SK-N-SH (cell line): ENCODE measurements around the gene CDR2. TPM values are rescaled to one million over a fixed set of nuclear protein-coding genes. Genes with fewer than 3 reads are reported as not detected.

Source experiments
- CTCF ChIA-PET: fragments of 300-600, 350-600 bp; formaldehyde crosslinking; extraction: SDS; loops from one replicate; lab custom pipeline; 2021; lab: Yijun Ruan, JAX
- POLR2A ChIA-PET: fragments of 350-600 bp; sonication (Branson Sonifier 250); formaldehyde crosslinking; extraction: SDS; loops from one replicate; lab custom pipeline; 2020; ENCODE audit warnings: antibody characterized with exemption, inconsistent platforms; lab: Yijun Ruan, JAX
- DNase-seq: peaks from one replicate; pipeline ENCODE4 v3.0.0; 2012
- H2AFZ ChIP-seq: fragments of 200-600 bp; sonication (generic); 2 replicates; pipeline ENCODE4 v1.8.1; 2016; ENCODE audit warnings: antibody characterized with exemption, mild to moderate bottlenecking, low read depth
- H3F3A ChIP-seq: fragments of 200-600 bp; sonication (generic); replicated peaks from 2 replicates; pipeline ENCODE3; 2016; ENCODE audit warnings: antibody characterized with exemption, mild to moderate bottlenecking; ENCODE audit not compliant: insufficient read depth
- H3K27ac ChIP-seq, 2 experiments: fragments of 200-500 bp in 1 of 2; fragments of 200-600 bp in 1 of 2; sonication (Bioruptor generic) in 1 of 2; sonication (generic), shearing (Covaris generic) in 1 of 2; 2 replicates each; pipeline versions ENCODE4 v1.5.1 to v1.6.1; 2014 to 2016; ENCODE audit warnings: low read depth in 2 of 2, inconsistent platforms in 1 of 2, low read length in 1 of 2, mild to moderate bottlenecking in 1 of 2, mixed read lengths in 1 of 2
- H3K27me3 ChIP-seq: fragments of 200-600 bp; sonication (generic), shearing (Covaris generic); 2 replicates; pipeline ENCODE4 v1.6.1; 2016; ENCODE audit warnings: mixed run types; ENCODE audit not compliant: insufficient read depth
- H3K36me3 ChIP-seq, 2 experiments: fragments of 200-500 bp in 1 of 2; fragments of 200-600 bp in 1 of 2; sonication (Bioruptor generic) in 1 of 2; sonication (generic) in 1 of 2; replicated peaks in 1 of 2; 2 replicates each; pipeline versions ENCODE3 to v1.5.1; 2014 to 2016; ENCODE audit warnings: low read length in 1 of 2, mild to moderate bottlenecking in 1 of 2; ENCODE audit not compliant: insufficient read depth in 2 of 2, control insufficient read depth in 1 of 2
- H3K4me1 ChIP-seq, 2 experiments: fragments of 200-500 bp in 1 of 2; fragments of 200-600 bp in 1 of 2; sonication (Bioruptor generic) in 1 of 2; sonication (generic), shearing (Covaris generic) in 1 of 2; 2 replicates each; pipeline versions ENCODE4 v1.5.1 to v1.6.1; 2014 to 2016; ENCODE audit warnings: low read depth in 1 of 2, low read length in 1 of 2, mixed run types in 1 of 2; ENCODE audit not compliant: insufficient read depth in 2 of 2, control insufficient read depth in 1 of 2
- H3K4me2 ChIP-seq: fragments of 200-600 bp; sonication (generic), shearing (Covaris generic); 2 replicates; pipeline ENCODE4 v1.6.1; 2017; ENCODE audit warnings: mixed run types
- H3K4me3 ChIP-seq, 2 experiments: fragments of 200-500 bp in 1 of 2; fragments of 200-600 bp in 1 of 2; sonication (Bioruptor generic) in 1 of 2; sonication (generic), shearing (Covaris generic) in 1 of 2; 2 replicates each; pipeline versions ENCODE4 v1.5.1 to v1.8.1; 2014 to 2016; ENCODE audit warnings: low read depth in 2 of 2, inconsistent platforms in 1 of 2, low read length in 1 of 2, mild to moderate bottlenecking in 1 of 2, mixed read lengths in 1 of 2, moderate library complexity in 1 of 2
- H3K79me2 ChIP-seq: fragments of 200-600 bp; sonication (generic); 2 replicates; pipeline ENCODE4 v1.8.1; 2017; ENCODE audit warnings: mild to moderate bottlenecking; ENCODE audit not compliant: insufficient read depth
- H3K9ac ChIP-seq: fragments of 200-600 bp; sonication (generic); 2 replicates; pipeline ENCODE4 v1.6.1; 2017; ENCODE audit warnings: mixed run types
- H3K9me2 ChIP-seq: fragments of 200-600 bp; sonication (generic); 2 replicates; pipeline ENCODE4 v1.6.1; 2017; ENCODE audit warnings: mixed run types
- H3K9me3 ChIP-seq: fragments of 200-600 bp; sonication (generic); 2 replicates; pipeline ENCODE4 v1.6.1; 2017; ENCODE audit warnings: mixed run types, mild to moderate bottlenecking, moderate library complexity
- H4K20me1 ChIP-seq: fragments of 200-600 bp; sonication (generic); 2 replicates; pipeline ENCODE4 v1.6.1; 2017; ENCODE audit warnings: mild to moderate bottlenecking, mixed run types; ENCODE audit not compliant: insufficient read depth
- CTCF ChIP-seq: fragments of 200-600 bp; sonication (generic); IDR thresholded peaks from 2 replicates; pipeline ENCODE4 v1.6.1; 2017; ENCODE audit warnings: antibody characterized with exemption, mild to moderate bottlenecking, moderate library complexity
- FOSL2 ChIP-seq: IDR thresholded peaks from 2 replicates; pipeline ENCODE4 v1.4.0; 2012; ENCODE audit warnings: low read depth, mild to moderate bottlenecking, moderate library complexity, borderline replicate concordance
- GATA2 ChIP-seq: sonication (generic); formaldehyde crosslinking; IDR thresholded peaks from 2 replicates; pipeline ENCODE4 v1.5.0; 2020; ENCODE audit warnings: mild to moderate bottlenecking, missing genetic modification reagents
- JUND ChIP-seq: IDR thresholded peaks from 2 replicates; pipeline ENCODE4 v1.4.0; 2012
- MEF2A ChIP-seq: IDR thresholded peaks from 2 replicates; pipeline ENCODE4 v1.4.0; 2012; ENCODE audit warnings: low read depth, borderline replicate concordance
- NFIC ChIP-seq: IDR thresholded peaks from 2 replicates; pipeline ENCODE4 v1.4.0; 2012; ENCODE audit warnings: borderline replicate concordance
- RCOR1 ChIP-seq: fragments of 150-350 bp; IDR thresholded peaks from 2 replicates; pipeline ENCODE4 v1.6.1; 2017; ENCODE audit warnings: antibody characterized with exemption, low read length
- TCF12 ChIP-seq: IDR thresholded peaks from 2 replicates; pipeline ENCODE4 v1.4.0; 2012
- WGBS: methylation state at CpG from one replicate; pipeline ENCODE4 v1.1.6; 2017; ENCODE audit warnings: low lambda C conversion rate; 5-methylcytosine and 5-hydroxymethylcytosine counted together
- polyA plus RNA-seq, 3 experiments: library from polyadenylated mRNA; depleted of rRNA; stranded (reverse); fragments of >200 nt; gene quantifications; 2 replicates each; pipeline ENCODE4 v1.2.3, GENCODE V29; 2012

The CDR2 gene
- polyA plus RNA-seq, 1 of the 3 experiments (the other 2 are of a cell fraction), result 30.3 TPM

DNA sequence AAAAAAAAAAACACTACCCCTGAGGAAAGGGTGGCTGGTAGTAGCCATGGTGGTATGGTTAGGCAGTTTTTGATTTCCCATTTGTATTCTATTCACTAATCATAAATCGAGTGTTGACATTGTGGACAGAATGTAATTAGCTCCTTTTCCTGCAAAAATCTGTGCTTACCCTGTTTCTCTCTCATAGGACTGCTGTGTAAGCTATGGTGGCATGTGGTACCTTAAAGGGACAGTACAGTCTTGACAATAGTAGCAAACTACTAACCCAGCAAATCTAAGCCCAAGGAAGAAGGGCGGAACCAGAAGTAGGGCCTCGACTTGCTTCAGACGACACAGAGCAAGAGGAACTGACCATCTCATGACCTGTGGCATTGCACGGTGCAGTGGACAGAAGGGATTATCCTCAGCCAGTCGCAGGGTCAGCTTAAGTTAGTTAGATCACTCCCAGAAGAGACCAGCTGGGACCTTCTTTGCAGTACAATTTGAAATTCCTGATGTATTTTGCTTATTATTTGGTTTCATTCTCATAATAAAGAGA is 40.9 kb downstream of the CDR2 start (continued):
- no peak for TF ChIP-seq MEF2A
- TF ChIP-seq JUND, result no peak

GRCh38 chr16:22330326-22330725 is 44.1 kb downstream of the CDR2 start:
- Histone ChIP-seq H3K27ac (no peak overlapping the region), H3K9me2 (no peaks in the 10 kb centered on the region), H3K9me3 (no peaks in the 10 kb centered on the region), H3K9ac (no peak overlapping the region), H3F3A (peaks cover 23% of the 10 kb centered on the region), H3K36me3 (peaks cover 19 to 70% of the 10 kb centered on the region in 2 experiments), H3K4me3 (no peak overlapping the region), H2AFZ (no peak overlapping the region), H3K4me2 (no peak overlapping the region), H3K27me3 (no peaks in the 10 kb centered on the region), H3K4me1 (peaks cover 0 to 3% of the 10 kb centered on the region in 2 experiments; a peak in 1 of 4 replicates), H4K20me1 (no peaks in the 10 kb centered on the region), H3K79me2 (peaks cover 10% of the 10 kb centered on the region; the same call in 1 of the 2 replicates)
- POLR2A ChIA-PET, result no interaction called here
- CTCF ChIA-PET, result interaction anchor here (2.9 kb wide), 1 partner anchor 9 kb away, joined by 15 read pairs; no protein-coding TSS in a partner anchor
- WGBS, result 93% methylated on average over 4 of the region's 4 CpGs
- no peak for DNase-seq
- TF ChIP-seq TCF12, result no peak

DNA sequence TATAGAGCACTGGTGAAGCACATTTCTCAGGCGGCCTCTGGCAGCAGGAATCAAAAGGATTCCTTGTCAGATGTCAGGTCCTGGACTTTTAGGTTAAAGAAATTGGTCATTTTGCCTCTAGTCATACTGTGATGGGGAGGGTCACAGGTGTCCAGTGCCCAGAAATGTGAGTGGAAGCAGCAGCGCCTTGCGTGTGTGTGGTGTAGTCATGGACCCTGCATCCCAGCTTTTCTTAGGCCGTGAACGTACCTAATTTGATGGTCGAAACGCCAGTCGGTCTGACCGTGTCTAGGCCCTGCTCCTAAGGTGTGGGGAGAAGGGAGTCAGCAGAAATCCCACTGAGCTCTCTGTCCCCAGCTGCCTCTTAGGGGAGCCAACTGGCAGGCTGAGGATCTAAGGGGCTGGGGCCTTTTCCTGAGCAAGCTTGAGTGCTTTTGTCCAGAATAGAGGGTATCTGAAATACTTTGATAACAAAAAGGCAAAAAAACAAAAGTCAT is 45.2 kb downstream of the CDR2 start:
- no peaks in the 10 kb centered on the region for H3K9me3 ChIP-seq
- peaks cover 8 to 69% of the 10 kb centered on the region in 2 experiments for H3K36me3 ChIP-seq
- H3K27ac ChIP-seq, result no peak overlapping the region
- POLR2A ChIA-PET, result no interaction called here
- peaks cover 0 to 3% of the 10 kb centered on the region in 2 experiments; a peak in 1 of 4 replicates for H3K4me1 ChIP-seq
- 0 out of 2 replicates have a peak, but pooled peaks cover 10% of the 10 kb centered on the region for H3K79me2 ChIP-seq
- no peaks in the 10 kb centered on the region for H3K9me2 ChIP-seq
- H3K9ac ChIP-seq, result no peak overlapping the region
- H3F3A ChIP-seq, result peaks cover 19% of the 10 kb centered on the region
- no peaks in the 10 kb centered on the region for H4K20me1 ChIP-seq
- no peak for TF ChIP-seq GATA2
- TF ChIP-seq CTCF, result no peak
- no peak for TF ChIP-seq FOSL2
- no peak for TF ChIP-seq NFIC
- TF ChIP-seq RCOR1, result no peak
- DNase-seq, result no peak
- no peak overlapping the region for H2AFZ ChIP-seq
- CTCF ChIA-PET, result interaction anchor here (1.4 to 2.9 kb wide), 2 partner anchors 8 to 11 kb away, joined by 5 to 15 read pairs; no protein-coding TSS in a partner anchor
- no peak overlapping the region for H3K4me2 ChIP-seq
- no peaks in the 10 kb centered on the region for H3K27me3 ChIP-seq
- H3K4me3 ChIP-seq, result no peak overlapping the region
- WGBS, result 97% methylated on average over 9 of the region's 9 CpGs
